A549 treated with Mapracorat at 1 μM for 4 hours (cell line): ENCODE data around the gene DNAJB7. TPM values are rescaled to one million over a fixed set of nuclear protein-coding genes. Genes with fewer than 3 reads are reported as not detected.

Source experiments
- total RNA-seq: library from RNA; stranded (reverse); fragments of 200-300 nt; extraction: Qiagen RNA extraction; gene quantifications from 5 replicates; pipeline ENCODE4 v1.2.3, GENCODE V29; 2022

Gene DNAJB7
- not detected in 5 replicates for total RNA-seq

GRCh38 chr22:40862013-40862412, at the start of gene DNAJB7:
DNAJB7 (minus strand) TSS chr22:40862113; CDS start chr22:40861994, 119 bp downstream.

DNA sequence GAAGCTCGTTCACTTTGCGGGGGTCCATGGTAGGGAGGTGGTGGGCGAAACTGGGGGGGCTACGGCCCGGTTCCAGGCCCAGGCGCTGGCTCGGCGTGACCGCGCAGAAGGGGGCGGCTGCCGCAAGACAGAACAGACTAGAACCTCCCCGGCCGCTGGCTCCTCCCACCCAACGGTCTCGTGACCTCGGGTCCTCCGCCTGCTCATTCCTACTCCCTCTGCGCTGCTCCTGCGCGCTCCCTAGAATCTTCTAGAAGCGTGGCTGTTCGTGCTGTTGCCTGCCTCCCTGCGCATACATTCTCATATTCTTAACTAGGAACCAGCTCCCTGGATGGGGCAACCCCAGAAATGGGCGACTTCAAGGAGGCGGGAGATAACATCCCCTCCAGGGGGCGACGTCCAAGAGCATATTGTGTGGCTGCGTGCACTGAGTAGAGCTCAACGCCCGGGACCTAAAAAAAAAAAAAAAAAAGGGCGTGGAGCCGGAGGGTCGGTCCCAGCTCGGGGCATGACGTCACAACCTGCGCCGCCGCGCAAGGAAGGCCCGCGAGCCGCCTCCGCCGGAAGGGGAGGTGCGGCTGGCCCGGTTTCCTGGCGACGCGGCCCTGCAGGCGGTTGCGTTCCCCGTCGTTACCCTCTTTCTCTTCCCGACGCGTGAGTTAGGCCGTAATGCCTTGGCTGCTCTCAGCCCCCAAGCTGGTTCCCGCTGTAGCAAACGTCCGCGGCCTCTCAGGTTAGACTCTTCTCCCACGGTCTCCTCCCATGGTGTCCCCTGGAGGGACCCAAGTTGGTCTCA, 5.2 kb downstream of the DNAJB7 start, which contains the start of the genes ST13 and XPNPEP3:
Gene ST13 (minus strand): TSS at position 127 of the 796 bp plus-strand sequence. CDS start 99 bp downstream, at position 28.
Gene XPNPEP3 (plus strand): TSS at position 636 of the 796 bp plus-strand sequence. CDS start 34 bp downstream, at position 670.

DNA sequence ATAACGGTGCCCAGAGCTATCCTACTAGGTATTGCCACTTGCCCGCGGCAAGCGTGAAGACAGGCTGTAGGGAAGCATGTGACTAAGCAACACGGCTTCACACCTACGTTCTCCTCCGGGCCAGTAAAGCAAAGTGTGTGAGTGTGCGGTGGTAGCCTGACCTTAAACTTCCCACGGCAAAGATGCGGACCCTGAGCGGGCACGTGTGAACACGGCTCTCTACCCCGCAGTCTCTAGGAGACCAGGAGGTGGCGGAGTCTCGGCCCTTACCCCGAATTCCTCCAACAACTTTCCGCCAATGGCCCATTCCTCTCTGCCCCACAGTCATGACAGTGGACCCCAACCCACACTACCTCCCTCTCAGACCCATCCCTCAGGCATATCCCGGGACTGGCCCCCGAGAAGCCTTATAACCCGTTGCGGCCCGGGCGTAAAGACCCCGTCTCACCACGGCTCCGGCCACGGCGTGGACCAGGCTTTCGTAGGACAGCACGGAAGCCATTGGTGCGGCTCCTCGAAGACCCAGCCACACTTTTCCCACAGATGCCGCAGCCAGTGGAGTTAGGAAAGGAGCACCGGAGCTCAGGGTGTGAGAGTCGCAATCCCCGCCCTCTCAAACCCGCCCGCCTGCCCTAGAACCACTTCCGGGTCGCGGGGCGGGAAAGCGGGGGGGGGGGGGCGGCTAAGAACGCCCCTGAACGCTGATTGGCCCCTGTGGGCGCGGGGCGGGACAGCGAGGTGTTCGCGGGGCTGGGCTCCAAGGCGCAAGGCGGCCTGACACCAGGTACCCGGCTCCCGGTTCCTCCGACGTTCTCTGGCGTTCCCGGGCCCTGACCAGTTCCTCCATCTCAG, 42.9 kb downstream of the DNAJB7 start, which contains the start of gene SLC25A17:
Gene SLC25A17 (minus strand): TSS at position 600 of the 852 bp plus-strand sequence. CDS start 98 bp downstream, at position 502.

Other genes with a start within 250 kb of the DNAJB7 start
- 39.8 to 54.3 TPM (median 51.1 TPM) in 5 replicates for gene MRTFA, start 225.4 kb downstream of the DNAJB7 start, total RNA-seq
- gene MCHR1, start 182.6 kb downstream of the DNAJB7 start, total RNA-seq: not detected in 5 replicates
- 21.4 to 25.5 TPM (median 22.1 TPM) in 5 replicates for gene SLC25A17, start 42.8 kb downstream of the DNAJB7 start, total RNA-seq
- gene ST13, start 5.5 kb downstream of the DNAJB7 start, total RNA-seq: 156 to 181 TPM (median 158 TPM) in 5 replicates
- 7.6 to 11.1 TPM (median 8.4 TPM) in 5 replicates for gene XPNPEP3, start 5.0 kb downstream of the DNAJB7 start, total RNA-seq
- gene RBX1, start 89.3 kb upstream of the DNAJB7 start, total RNA-seq: 49.3 to 58.0 TPM (median 54.6 TPM) in 5 replicates
- gene EP300, start 230.5 kb upstream of the DNAJB7 start, total RNA-seq: 17.3 to 21.6 TPM (median 19.6 TPM) in 5 replicates